Heart left ventricle (tissue), 13 donors: ENCODE results near the gene HCN2.

Experiments
- CTCF ChIP-seq, 12 donors: fragments of 200-600 bp; sonication (generic) in 4 of 12; IDR thresholded peaks; one replicate each; pipeline versions ENCODE4 v1.5.0 to v1.8.0; 2018 to 2022; ENCODE audit warnings: antibody characterized with exemption in 12 of 12, mild to moderate bottlenecking in 5 of 12
- POLR2A ChIP-seq, 2 donors: fragments of 450-650 bp; IDR thresholded peaks; one replicate each; pipeline ENCODE4 v1.6.1; 2017; ENCODE audit warnings: antibody characterized with exemption in 2 of 2, mild to moderate bottlenecking in 2 of 2, moderate library complexity in 2 of 2
- donor health status: ischemic (EF 13 %, LVEDD 7.1; RV severe dilation, severe dysfunction).
- donor health status: DM: no; HTN: yes; CAD: no.
- donor health status: DM: no; HTN: no; CAD: no.
- donor health status: ischemic (EF 25% LVEDD 6.9; RV normal size, moderate dysfunction).
- donor health status: ischemic (EF 25% LVEDD 5.7; RV mildly dilated, moderate dysfunction).
- donor health status: ischemic (EF 35%, LVEDD 5.7; RV mildly dilated, moderate dysfunction).
- donor health status: nonischemic (EF 11% LVEDD 7.7; RV severe dilation, severe dysfunction).
- donor health status: DM: yes; HTN: yes; CAD: no.
- donor health status: PGD.
- donor health status: ischemic (EF 29% LVEDD 5.4; RV normal size, mild dysfunction).
- donor health status: nonischemic (EF 23%, LVEDD 6.1; RV moderate dilation, normal function).

GRCh38 chr19:547836-548720 lies 41.6 kb upstream of the HCN2 start:
- TF ChIP-seq CTCF (IDR thresholded peaks at IDR 0.05) (no peak), POLR2A (IDR thresholded peaks at IDR 0.05) (no peak)
